HG02571 (cell line): ENCODE data around the gene ZSCAN1.

Experiments used
- ATAC-seq: cut with Tn5 transposase; IDR thresholded peaks from one replicate; pipeline ENCODE4 v1.9.1; 2021; ENCODE audit warnings: mild to moderate bottlenecking, moderate library complexity; ENCODE audit not compliant: unreplicated experiment

Gene ZSCAN1

GRCh38 chr19:58079792-58080191 lies 46.0 kb downstream of the ZSCAN1 start:
- ATAC-seq = no peak

DNA sequence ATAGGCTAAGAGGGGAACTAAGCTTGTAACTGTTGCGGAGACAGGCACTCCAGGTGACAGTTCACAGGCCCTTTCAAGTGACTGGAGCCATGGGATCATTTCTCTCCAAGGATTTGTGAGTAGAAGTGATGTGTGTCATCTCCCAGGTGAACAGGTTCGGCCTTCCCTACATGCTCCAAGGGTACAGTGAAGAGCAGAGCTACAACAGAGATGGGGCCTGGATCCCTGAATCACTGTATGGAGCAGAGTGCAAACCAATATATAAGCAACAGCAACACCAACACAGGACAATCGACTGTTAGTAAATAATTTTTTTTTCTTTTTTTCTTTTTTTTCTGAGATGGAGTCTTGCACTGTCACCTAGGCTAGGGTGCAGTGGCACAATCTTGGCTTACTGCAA lies 49.2 kb downstream of the ZSCAN1 start:
- no peak for ATAC-seq

DNA sequence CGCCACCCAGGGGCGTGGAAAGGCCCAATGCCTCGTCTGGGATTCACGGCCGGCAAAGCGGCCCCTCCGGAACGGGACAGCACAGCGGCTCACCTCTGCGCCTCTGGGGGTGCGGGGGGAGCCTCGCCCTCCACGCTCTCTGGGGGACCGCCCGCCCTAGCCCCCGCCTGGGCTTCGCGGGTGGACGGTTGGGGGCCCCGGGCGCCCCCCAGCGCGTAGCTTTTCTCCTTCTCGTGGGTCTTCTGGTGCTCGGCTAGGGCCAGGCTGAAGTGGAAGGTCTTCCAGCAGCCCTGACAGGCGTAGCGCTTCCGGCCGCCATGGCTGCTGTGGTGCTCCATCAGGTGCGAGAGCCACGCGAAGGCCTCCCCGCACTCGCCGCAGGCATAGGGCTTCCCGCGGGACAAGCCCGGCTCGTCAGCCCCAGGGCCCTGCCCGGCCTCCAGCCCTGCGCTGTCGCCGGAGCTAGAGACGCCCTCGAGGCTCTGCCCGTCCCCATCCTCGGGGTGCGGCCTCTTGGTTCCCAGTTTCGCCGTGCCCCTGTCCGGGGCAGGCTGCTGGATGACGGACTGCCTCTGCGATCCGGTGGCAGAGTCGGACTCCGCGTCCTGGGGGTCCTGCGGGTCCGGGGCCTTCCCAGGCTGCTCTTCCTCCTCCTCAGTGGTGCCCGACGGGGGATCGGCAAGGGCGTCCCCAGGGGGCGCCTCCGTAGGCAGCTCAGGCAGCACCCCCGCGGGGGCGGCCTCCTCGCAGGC lies 50.9 kb downstream of the ZSCAN1 start:
- ATAC-seq = no peak

DNA sequence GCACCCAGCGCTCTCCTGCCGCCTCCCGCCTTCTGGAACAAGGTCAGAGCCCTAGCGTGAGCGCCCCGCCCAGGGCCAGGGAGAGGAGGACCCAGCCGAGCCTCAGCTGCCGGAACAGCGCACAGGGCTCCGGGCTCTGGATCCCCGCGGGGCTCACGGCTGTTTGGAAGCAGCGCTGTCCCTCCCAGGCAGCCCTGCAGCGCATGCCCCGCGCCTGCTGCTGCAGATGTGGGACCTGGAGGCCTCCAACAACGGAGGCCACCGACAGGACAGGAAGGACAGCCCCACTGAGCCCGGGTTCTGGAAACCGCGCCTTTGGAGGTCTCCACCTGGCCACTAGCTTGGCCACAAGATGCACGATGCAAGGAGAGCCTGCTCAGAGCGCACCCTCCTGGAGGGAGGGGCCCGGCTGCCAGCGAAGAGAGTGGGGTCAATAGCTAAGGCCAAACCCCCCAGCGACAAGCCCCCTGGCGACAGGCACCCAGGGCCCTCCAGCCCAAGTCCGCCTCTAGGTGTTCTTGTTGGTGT lies 51.6 kb downstream of the ZSCAN1 start:
- ATAC-seq = no peak

GRCh38 chr19:58086825-58087710 lies 53.2 kb downstream of the ZSCAN1 start:
- no peak for ATAC-seq

DNA sequence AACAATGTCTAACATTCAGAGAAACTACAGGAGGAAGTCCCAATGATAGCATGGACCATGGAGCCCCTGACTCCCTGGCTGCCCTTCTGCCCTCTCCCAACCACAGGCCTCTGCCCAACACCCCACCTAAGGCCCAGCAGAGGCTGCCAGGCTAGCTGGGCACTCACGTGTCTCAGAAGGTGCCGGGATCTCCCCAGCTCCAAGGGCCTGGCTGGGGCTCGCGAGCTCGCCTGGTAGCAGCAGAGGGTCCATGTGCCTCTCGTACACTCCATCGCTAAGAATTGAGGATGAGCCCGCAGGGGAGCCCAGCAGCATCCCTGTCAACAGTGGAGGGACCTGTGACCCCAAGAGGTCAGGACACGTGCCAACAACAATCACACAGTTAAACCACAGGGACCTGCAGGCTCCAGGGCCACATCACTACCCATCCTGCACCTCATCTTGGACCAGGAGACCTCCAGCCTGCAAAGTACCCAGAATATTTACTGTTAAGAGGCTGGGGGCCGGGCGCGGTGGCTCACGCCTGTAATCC lies 54.8 kb downstream of the ZSCAN1 start:
- ATAC-seq = no peak

GRCh38 chr19:58089846-58090245 lies 56.0 kb downstream of the ZSCAN1 start:
- ATAC-seq = no peak

DNA sequence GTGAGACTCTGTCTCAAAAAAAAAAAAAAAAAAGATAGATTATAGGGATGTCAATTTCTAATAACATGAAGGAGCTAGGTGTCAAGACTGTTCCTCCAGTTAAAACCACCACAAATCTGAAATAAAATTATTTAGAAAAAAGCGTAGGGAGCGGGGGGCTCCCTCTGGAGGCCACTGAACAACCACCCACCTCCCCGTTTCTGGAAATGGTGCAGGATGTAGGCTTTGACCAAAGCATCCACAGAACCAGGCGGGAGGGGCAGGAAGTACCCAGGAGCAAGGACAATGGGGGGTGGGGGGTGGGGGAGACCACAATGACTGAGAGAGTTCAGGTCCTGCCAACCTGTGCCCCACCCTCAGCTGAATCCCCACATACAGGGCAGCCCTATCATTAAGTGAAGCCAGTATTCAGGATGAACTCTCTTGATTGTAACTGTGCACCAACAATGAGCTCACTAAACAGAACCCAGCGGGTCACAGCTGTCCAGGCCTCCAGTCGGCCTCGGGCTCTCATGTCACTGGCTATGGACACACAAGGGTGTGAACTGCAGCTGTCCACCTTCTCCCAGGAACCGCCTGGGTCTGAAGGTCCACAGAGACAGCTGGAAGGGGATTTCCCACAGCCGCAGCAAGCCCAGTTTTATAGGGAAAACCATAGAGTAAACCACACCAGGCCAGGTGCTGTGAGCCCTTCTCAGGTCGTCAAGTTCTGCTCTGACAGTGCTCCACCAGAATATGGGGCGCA lies 57.6 kb downstream of the ZSCAN1 start:
- no peak for ATAC-seq

DNA sequence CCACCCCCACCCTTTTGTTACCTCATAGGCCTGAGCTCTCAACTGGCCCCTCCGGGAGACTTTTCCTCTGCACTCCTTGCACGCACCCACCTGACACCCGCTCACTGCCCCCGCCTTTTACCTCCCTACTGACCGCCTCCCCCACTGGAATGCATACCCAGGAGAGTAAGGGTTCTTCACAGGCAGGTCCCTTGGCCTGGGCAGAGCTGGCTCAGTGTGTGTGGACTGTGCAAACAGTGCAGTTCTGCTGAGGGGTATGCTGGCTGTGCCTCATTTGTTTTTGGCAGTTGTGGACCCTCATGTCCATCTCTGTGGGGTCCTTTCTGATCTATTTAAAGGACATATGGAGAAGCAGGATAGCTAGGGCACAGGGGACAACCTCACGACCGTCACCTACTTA lies 59.2 kb downstream of the ZSCAN1 start:
- no peak for ATAC-seq

DNA sequence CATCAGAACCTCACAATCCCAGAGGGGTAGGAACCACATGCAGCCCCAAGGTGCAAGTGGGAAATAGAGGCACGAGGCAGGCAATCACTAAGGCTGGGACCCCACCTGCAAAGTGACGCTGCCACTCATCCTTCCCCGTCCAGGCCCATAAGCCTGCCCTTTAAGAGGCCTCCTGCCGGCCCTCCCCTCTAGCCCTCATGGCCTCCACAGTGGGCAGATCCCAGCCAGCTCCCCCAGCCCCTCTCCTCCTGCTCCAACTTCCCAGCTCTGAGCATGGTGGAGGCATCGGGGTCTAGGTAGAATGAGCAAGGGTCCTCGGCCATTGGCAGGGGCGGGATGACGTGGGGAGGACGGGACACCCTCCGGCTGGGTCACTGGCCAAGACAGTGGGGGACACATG lies 61.5 kb downstream of the ZSCAN1 start:
- no peak for ATAC-seq

DNA sequence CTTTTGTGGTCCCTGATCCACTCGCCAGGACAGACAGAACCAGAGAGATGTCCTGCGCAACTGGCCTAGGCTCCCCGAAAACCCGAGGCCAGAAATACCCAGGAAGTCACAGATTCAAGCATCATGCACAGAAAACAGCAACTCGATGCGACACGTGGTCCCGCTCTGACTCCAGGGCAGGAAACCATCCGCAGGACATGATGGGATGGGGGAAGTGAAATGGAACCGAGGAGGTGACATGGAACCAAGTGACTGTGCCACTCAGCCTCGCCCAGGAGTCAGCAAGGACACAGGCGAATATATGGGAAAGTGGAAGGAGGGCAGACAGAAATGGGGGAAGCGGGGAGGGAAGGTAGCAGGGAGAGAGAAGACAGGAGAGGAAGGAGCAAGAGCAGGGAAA lies 63.1 kb downstream of the ZSCAN1 start:
- no peak for ATAC-seq

GRCh38 chr19:58097349-58097748 lies 63.5 kb downstream of the ZSCAN1 start:
- no peak for ATAC-seq

DNA sequence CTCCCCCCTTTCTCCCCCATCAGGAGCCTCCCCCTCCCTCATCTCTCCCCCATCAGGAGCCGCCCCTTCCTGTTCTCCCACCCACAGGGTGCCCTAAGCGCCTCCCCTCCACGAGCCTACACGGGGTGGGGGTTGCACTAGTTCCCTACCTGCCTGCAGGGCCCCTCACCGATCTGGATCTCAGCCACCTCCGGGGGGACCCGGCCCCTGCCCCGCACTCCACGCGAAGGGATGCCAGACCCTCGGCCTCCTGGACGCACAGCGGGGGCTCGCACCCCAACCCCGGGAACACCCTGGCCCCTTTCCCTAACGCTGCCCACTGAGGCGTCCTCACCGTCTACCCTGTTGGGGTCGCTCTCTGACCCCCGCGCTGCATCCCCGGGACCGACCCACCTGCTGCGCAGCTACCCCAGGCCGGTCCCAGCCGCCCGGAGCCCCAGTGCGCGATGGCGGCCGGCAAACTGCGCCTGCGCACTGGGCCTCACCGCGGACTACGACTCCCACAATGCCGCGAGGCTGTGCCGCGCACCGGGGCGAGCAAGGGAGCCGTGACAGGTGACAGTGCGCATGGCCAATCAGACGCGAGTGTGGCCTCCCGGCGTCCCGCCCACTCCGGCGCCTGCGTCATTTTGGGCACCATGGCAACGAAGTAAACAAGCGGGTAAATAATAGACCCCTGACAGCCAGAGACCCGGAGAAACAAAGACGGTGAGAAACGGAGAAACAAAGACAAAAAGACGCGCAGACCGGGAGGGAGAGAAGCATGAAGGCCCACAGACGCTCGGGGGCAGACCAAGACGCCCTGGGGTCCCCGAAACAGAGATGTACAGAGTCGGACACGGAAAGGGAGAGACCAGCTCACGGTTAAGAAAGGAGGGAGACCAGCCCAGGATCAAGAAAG lies 64.2 kb downstream of the ZSCAN1 start, which contains the start of gene ZSCAN18:
TSS of gene ZSCAN18 (minus strand) at position 451 of the 901 bp plus-strand sequence. CDS start 7,964 bp downstream, outside the sequence.
- ATAC-seq = peak; percentile 78

GRCh38 chr19:58098682-58098998 lies 64.8 kb downstream of the ZSCAN1 start:
- no peak for ATAC-seq
